ENCODE results near the gene HEMGN.

GRCh38 chr9:97959585-97959984, 21.6 kb upstream of the HEMGN start:
- TF ChIP-seq ZNF350 (CRISPR knock-in tag; IDR thresholded peaks at IDR 0.05; ENCODE audit: borderline replicate concordance, low read depth) (no peak), CHD4 (IDR thresholded peaks at IDR 0.05; ENCODE audit: borderline replicate concordance, low read length) (no peak), POLR2A (IDR thresholded peaks at IDR 0.05; ENCODE audit: insufficient read depth in 1 of 2, low read depth in 2 of 2, low read length in 2 of 2) (no peak), HMG20B (CRISPR knock-in tag; conservative IDR thresholded peaks at IDR 0.05) (no peak), JUND (CRISPR knock-in tag; IDR thresholded peaks at IDR 0.05) (no peak), ATF3 (CRISPR knock-in tag; IDR thresholded peaks at IDR 0.05) (no peak), ZNF441 (CRISPR knock-in tag; IDR thresholded peaks at IDR 0.05; ENCODE audit: borderline replicate concordance) (no peak), JUNB (CRISPR knock-in tag; IDR thresholded peaks at IDR 0.05; ENCODE audit: borderline replicate concordance) (no peak), AGO2 (optimal IDR thresholded peaks at IDR 0.05; ENCODE audit: low read depth, low read length) (no peak), HMGXB4 (CRISPR knock-in tag; IDR thresholded peaks at IDR 0.05; ENCODE audit: borderline replicate concordance in 1 of 2, low read depth in 1 of 2) (no peak), XBP1 (CRISPR knock-in tag; IDR thresholded peaks at IDR 0.05) (no peak)
- TF ChIP-seq, protein P1, sequence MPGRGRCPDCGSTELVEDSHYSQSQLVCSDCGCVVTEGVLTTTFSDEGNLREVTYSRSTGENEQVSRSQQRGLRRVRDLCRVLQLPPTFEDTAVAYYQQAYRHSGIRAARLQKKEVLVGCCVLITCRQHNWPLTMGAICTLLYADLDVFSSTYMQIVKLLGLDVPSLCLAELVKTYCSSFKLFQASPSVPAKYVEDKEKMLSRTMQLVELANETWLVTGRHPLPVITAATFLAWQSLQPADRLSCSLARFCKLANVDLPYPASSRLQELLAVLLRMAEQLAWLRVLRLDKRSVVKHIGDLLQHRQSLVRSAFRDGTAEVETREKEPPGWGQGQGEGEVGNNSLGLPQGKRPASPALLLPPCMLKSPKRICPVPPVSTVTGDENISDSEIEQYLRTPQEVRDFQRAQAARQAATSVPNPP (CRISPR knock-in tag; IDR thresholded peaks at IDR 0.05), result no peak
- TF ChIP-seq, protein P2, sequence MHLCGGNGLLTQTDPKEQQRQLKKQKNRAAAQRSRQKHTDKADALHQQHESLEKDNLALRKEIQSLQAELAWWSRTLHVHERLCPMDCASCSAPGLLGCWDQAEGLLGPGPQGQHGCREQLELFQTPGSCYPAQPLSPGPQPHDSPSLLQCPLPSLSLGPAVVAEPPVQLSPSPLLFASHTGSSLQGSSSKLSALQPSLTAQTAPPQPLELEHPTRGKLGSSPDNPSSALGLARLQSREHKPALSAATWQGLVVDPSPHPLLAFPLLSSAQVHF (CRISPR knock-in tag; IDR thresholded peaks at IDR 0.05), result no peak
- TF ChIP-seq, protein P3, sequence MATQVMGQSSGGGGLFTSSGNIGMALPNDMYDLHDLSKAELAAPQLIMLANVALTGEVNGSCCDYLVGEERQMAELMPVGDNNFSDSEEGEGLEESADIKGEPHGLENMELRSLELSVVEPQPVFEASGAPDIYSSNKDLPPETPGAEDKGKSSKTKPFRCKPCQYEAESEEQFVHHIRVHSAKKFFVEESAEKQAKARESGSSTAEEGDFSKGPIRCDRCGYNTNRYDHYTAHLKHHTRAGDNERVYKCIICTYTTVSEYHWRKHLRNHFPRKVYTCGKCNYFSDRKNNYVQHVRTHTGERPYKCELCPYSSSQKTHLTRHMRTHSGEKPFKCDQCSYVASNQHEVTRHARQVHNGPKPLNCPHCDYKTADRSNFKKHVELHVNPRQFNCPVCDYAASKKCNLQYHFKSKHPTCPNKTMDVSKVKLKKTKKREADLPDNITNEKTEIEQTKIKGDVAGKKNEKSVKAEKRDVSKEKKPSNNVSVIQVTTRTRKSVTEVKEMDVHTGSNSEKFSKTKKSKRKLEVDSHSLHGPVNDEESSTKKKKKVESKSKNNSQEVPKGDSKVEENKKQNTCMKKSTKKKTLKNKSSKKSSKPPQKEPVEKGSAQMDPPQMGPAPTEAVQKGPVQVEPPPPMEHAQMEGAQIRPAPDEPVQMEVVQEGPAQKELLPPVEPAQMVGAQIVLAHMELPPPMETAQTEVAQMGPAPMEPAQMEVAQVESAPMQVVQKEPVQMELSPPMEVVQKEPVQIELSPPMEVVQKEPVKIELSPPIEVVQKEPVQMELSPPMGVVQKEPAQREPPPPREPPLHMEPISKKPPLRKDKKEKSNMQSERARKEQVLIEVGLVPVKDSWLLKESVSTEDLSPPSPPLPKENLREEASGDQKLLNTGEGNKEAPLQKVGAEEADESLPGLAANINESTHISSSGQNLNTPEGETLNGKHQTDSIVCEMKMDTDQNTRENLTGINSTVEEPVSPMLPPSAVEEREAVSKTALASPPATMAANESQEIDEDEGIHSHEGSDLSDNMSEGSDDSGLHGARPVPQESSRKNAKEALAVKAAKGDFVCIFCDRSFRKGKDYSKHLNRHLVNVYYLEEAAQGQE (IDR thresholded peaks at IDR 0.05; ENCODE audit: borderline replicate concordance in 1 of 2, low read depth in 1 of 2, low read length in 2 of 2), result no peak
